Measurements from ENCODE around the gene MAP2K1. TPM values are rescaled to one million over a fixed set of nuclear protein-coding genes. Genes with fewer than 3 reads are reported as not detected.
A peak's percentile ranks its signal among the peaks of the same experiment; 100 is the strongest.

Gene MAP2K1
- total RNA-seq, 1 experiment from 2014 or later = 108 TPM

DNA sequence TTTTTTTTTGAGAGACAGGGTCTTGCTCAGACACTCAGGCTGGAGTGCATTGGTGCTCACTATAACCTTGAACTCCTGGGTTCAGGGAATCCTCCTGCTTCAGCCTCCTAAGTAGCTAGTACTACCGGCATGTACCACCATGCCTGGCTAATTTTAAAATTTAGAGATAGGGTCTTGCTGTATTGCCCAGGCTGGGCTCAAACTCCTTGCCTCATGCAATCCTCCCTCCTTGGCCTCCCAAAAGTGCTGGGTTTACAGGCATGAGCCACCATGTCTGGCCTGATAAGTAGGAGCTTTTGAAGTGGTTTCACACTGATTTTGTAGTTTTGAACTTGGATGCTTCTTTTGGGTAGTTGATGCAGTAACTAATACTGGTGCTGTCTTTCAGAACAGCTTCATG lies 7.8 kb downstream of the MAP2K1 start:
- TF ChIP-seq, protein P1, sequence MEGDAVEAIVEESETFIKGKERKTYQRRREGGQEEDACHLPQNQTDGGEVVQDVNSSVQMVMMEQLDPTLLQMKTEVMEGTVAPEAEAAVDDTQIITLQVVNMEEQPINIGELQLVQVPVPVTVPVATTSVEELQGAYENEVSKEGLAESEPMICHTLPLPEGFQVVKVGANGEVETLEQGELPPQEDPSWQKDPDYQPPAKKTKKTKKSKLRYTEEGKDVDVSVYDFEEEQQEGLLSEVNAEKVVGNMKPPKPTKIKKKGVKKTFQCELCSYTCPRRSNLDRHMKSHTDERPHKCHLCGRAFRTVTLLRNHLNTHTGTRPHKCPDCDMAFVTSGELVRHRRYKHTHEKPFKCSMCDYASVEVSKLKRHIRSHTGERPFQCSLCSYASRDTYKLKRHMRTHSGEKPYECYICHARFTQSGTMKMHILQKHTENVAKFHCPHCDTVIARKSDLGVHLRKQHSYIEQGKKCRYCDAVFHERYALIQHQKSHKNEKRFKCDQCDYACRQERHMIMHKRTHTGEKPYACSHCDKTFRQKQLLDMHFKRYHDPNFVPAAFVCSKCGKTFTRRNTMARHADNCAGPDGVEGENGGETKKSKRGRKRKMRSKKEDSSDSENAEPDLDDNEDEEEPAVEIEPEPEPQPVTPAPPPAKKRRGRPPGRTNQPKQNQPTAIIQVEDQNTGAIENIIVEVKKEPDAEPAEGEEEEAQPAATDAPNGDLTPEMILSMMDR (IDR thresholded peaks at IDR 0.05; ENCODE audit: unreplicated experiment) = no peak
- DNase-seq (ENCODE audit: unreplicated experiment) = no peak
- intact Hi-C loops (cut with micrococcal nuclease) = no loop called here
- POLR2A ChIA-PET = interaction anchor here (1.2 kb wide), 1 partner anchor 11 kb away, joined by 3 read pairs; no protein-coding TSS in a partner anchor
- H3K36me3 Mint-ChIP-seq (ENCODE audit: insufficient read depth, unreplicated experiment) = peaks cover 24% of the 10 kb centered on the region
- BruUV-seq (replicated peaks) = no TSS peak
- H3K4me1 Mint-ChIP-seq (ENCODE audit: insufficient read depth, unreplicated experiment) = peaks cover 35% of the 10 kb centered on the region
- CTCF ChIA-PET = interaction anchor here (0.6 kb wide), 1 partner anchor 25 kb away, joined by 4 read pairs; no protein-coding TSS in a partner anchor
- H3K4me3 Mint-ChIP-seq (ENCODE audit: unreplicated experiment) = no peak overlapping the region
- no peaks in the 10 kb centered on the region for H3K27me3 Mint-ChIP-seq (ENCODE audit: insufficient read depth, unreplicated experiment)
- peak overlapping the region; percentile 35 for H3K27ac Mint-ChIP-seq (ENCODE audit: low read depth, unreplicated experiment)
- no peaks in the 10 kb centered on the region for H3K9me3 Mint-ChIP-seq (ENCODE audit: unreplicated experiment)

DNA sequence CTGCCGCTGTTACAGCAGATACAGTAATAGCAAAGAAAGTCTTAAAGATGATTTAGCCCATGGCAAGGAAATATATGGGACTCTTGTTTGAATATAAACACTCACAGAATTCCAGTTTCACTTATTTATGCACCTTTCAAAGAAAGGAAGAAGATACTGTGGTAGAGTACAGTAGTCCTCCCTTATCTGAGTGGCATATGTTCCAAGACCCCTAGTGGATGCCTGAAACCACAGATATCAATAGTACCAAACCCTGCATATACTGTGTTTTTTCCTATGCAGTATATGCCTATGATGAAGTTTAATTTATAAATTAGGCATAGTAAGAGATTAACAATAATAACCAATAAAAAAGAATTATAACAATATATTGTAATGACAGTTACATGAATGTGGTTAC lies 8.2 kb downstream of the MAP2K1 start:
- intact Hi-C loops (cut with micrococcal nuclease) = no loop called here
- Mint-ChIP-seq H3K27ac (ENCODE audit: low read depth, unreplicated experiment) (peak overlapping the region; percentile 35), H3K36me3 (ENCODE audit: insufficient read depth, unreplicated experiment) (peaks cover 25% of the 10 kb centered on the region), H3K9me3 (ENCODE audit: unreplicated experiment) (no peaks in the 10 kb centered on the region), H3K27me3 (ENCODE audit: insufficient read depth, unreplicated experiment) (no peaks in the 10 kb centered on the region), H3K4me3 (ENCODE audit: unreplicated experiment) (no peak overlapping the region), H3K4me1 (ENCODE audit: insufficient read depth, unreplicated experiment) (peaks cover 32% of the 10 kb centered on the region)
- no peak for DNase-seq (ENCODE audit: unreplicated experiment)
- TF ChIP-seq, protein P1 (IDR thresholded peaks at IDR 0.05; ENCODE audit: unreplicated experiment) = no peak
- ChIA-PET CTCF (interaction anchor here (0.6 to 0.7 kb wide), 2 partner anchors 25 to 120 kb away, joined by 3 to 4 read pairs; no protein-coding TSS in a partner anchor), POLR2A (interaction anchor here (0.5 kb wide), 2 partner anchors 13 to 110 kb away, joined by 3 to 4 read pairs; partner anchors contain the start of gene ZWILCH)
- no TSS peak for BruUV-seq (replicated peaks)

DNA sequence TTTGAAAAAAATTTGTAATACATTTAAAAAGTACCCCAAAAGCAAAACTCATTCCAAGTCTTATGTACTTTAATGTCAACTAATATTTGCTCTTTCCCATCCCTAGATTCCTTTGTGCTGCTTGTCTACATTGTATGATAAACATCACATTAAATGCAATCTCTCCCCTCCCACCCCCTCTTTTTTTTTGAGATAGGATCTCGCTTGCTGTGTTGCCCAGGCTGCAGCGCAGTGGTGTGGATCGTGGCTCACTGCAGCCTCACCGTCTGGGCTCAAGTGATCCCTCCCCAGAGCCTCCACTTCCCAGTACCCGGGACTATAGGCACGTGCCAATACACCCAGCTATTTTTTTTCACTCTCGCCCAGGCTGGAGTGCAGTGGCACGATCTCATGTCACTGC lies 12.6 kb downstream of the MAP2K1 start:
- Mint-ChIP-seq H3K4me3 (ENCODE audit: unreplicated experiment) (no peak overlapping the region), H3K27ac (ENCODE audit: low read depth, unreplicated experiment) (no peak overlapping the region), H3K9me3 (ENCODE audit: unreplicated experiment) (no peaks in the 10 kb centered on the region), H3K36me3 (ENCODE audit: insufficient read depth, unreplicated experiment) (peaks cover 18% of the 10 kb centered on the region), H3K27me3 (ENCODE audit: insufficient read depth, unreplicated experiment) (no peaks in the 10 kb centered on the region), H3K4me1 (ENCODE audit: insufficient read depth, unreplicated experiment) (peaks cover 20% of the 10 kb centered on the region)
- no TSS peak for BruUV-seq (replicated peaks)
- TF ChIP-seq, protein P1 (IDR thresholded peaks at IDR 0.05; ENCODE audit: unreplicated experiment) = no peak
- ChIA-PET CTCF (interaction anchor here (1.2 kb wide), 1 partner anchor 99 kb away, joined by 3 read pairs; no protein-coding TSS in a partner anchor), POLR2A (interaction anchor here (1.5 kb wide), 1 partner anchor 9 kb away, joined by 5 read pairs; no protein-coding TSS in a partner anchor)
- no peak for DNase-seq (ENCODE audit: unreplicated experiment)
- intact Hi-C loops (cut with micrococcal nuclease) = no loop called here

DNA sequence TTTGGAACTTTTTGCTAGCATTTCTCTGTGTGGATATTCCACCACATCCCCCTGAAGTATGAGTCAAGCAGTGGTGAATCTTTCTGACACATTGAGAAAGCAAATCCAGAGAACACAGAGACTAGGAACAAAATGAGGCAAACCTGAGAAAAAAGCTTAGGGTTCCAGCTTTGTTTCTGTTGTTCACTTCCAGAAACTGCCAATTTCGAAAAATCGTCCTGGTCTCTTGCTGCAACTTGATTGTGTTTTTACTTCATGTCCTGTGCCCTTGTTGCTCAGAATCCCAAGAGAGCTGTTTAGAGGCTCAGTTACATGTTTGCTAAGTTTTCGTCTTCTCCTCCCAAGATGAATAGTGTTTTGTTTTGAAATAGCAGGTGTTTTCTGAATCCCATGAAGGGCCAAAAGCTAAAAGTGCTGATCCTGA lies 13.7 kb downstream of the MAP2K1 start:
- no peaks in the 10 kb centered on the region for H3K9me3 Mint-ChIP-seq (ENCODE audit: unreplicated experiment)
- TF ChIP-seq, protein P1 (IDR thresholded peaks at IDR 0.05; ENCODE audit: unreplicated experiment) = no peak
- no peaks in the 10 kb centered on the region for H3K27me3 Mint-ChIP-seq (ENCODE audit: insufficient read depth, unreplicated experiment)
- ChIA-PET POLR2A (interaction anchor here (0.6 to 1.5 kb wide), 5 partner anchors 10 to 410 kb away, joined by 3 to 5 read pairs (median 3); no protein-coding TSS in a partner anchor), CTCF (interaction anchor here (0.5 to 1.2 kb wide), 2 partner anchors 98 to 1079 kb away, joined by 3 read pairs; no protein-coding TSS in a partner anchor)
- H3K4me3 Mint-ChIP-seq (ENCODE audit: unreplicated experiment) = no peak overlapping the region
- H3K36me3 Mint-ChIP-seq (ENCODE audit: insufficient read depth, unreplicated experiment) = peaks cover 18% of the 10 kb centered on the region
- DNase-seq (ENCODE audit: unreplicated experiment) = no peak
- intact Hi-C loops (cut with micrococcal nuclease) = no loop called here
- H3K4me1 Mint-ChIP-seq (ENCODE audit: insufficient read depth, unreplicated experiment) = peaks cover 22% of the 10 kb centered on the region
- BruUV-seq (replicated peaks) = no TSS peak
- H3K27ac Mint-ChIP-seq (ENCODE audit: low read depth, unreplicated experiment) = peak overlapping the region; percentile 28

All from MCF 10A (cell line).